HG02870 (cell line): ENCODE data around the gene RTBDN.

Source experiments
- ATAC-seq: cut with Tn5 transposase; IDR thresholded peaks from one replicate; pipeline ENCODE4 v1.9.1; 2021; ENCODE audit warnings: mild to moderate bottlenecking, moderate library complexity; ENCODE audit not compliant: unreplicated experiment

RTBDN gene

GRCh38 chr19:12793290-12794195, 40.8 kb downstream of the RTBDN start:
- peak; percentile 28 for ATAC-seq

GRCh38 chr19:12792853-12793289, 41.5 kb downstream of the RTBDN start:
- ATAC-seq, result no peak

GRCh38 chr19:12792051-12792852, 42.1 kb downstream of the RTBDN start:
- no peak for ATAC-seq

- peak; percentile 22 for ATAC-seq
Observed at GRCh38 chr19:12791345-12792050, 42.9 kb downstream of the RTBDN start, which contains the start of gene JUNB. Gene JUNB (plus strand): TSS chr19:12791486. CDS start chr19:12791772, 286 bp downstream.

GRCh38 chr19:12790628-12791344, 43.6 kb downstream of the RTBDN start:
- no peak for ATAC-seq

GRCh38 chr19:12789904-12790619, 44.3 kb downstream of the RTBDN start:
- ATAC-seq, result peak; percentile 40

GRCh38 chr19:12789098-12789903, 45.1 kb downstream of the RTBDN start:
- ATAC-seq, result no peak

GRCh38 chr19:12788682-12789097, 45.7 kb downstream of the RTBDN start:
- no peak for ATAC-seq

- ATAC-seq, result no peak
Observed at GRCh38 chr19:12788042-12788681, 46.2 kb downstream of the RTBDN start.

GRCh38 chr19:12787458-12787857, 46.9 kb downstream of the RTBDN start:
- ATAC-seq, result no peak

GRCh38 chr19:12786952-12787351, 47.4 kb downstream of the RTBDN start:
- ATAC-seq, result no peak

GRCh38 chr19:12786141-12786870, 48.1 kb downstream of the RTBDN start:
- ATAC-seq, result no peak

GRCh38 chr19:12785431-12786031, 48.8 kb downstream of the RTBDN start:
- no peak for ATAC-seq

- ATAC-seq, result no peak
Observed at GRCh38 chr19:12784871-12785430, 49.4 kb downstream of the RTBDN start.

- ATAC-seq, result no peak
Observed at GRCh38 chr19:12784394-12784870, 49.9 kb downstream of the RTBDN start.

- no peak for ATAC-seq
Observed at GRCh38 chr19:12783849-12784393, 50.5 kb downstream of the RTBDN start.
